A549 treated with dexamethasone at 1 μM for 4 hours (cell line): ENCODE data around the gene FAM167B. TPM values are rescaled to one million over a fixed set of nuclear protein-coding genes. Genes with fewer than 3 reads are reported as not detected.

Experiments
- total RNA-seq: library from RNA; stranded (reverse); fragments of 200-300 nt; extraction: Qiagen RNA extraction; gene quantifications from 5 replicates; pipeline ENCODE4 v1.2.3, GENCODE V29; 2022

Gene FAM167B
- total RNA-seq, result 0.55 to 0.82 TPM (median 0.63 TPM) in 5 replicates

GRCh38 chr1:32246888-32247273 lies at the start of gene FAM167B:
Gene FAM167B, plus strand, starts transcription at chr1:32247222. Its CDS starts 200 bp downstream, at chr1:32247422.

GRCh38 chr1:32200226-32201010 lies 46.6 kb upstream of the FAM167B start, which contains the start of gene CCDC28B:
Gene CCDC28B, plus strand, starts transcription at chr1:32200595. Its CDS starts 1,341 bp downstream, at chr1:32201936.

GRCh38 chr1:32205401-32206370 lies 41.3 kb upstream of the FAM167B start, which contains the start of gene IQCC:
Gene IQCC, plus strand, starts transcription at chr1:32205671. Its CDS starts 11 bp downstream, at chr1:32205682.

GRCh38 chr1:32208891-32209328 lies 38.1 kb upstream of the FAM167B start, which contains the start of gene DCDC2B:
Gene DCDC2B, plus strand, starts transcription at chr1:32209089. Its CDS starts 5 bp downstream, at chr1:32209094.

GRCh38 chr1:32221980-32222755 lies 24.9 kb upstream of the FAM167B start, which contains the start of the genes EIF3I and TMEM234:
Gene EIF3I, plus strand, starts transcription at chr1:32222407. Its CDS starts 35 bp downstream, at chr1:32222442.
Gene TMEM234, minus strand, starts transcription at chr1:32222353. Its CDS starts 31 bp downstream, at chr1:32222322.

GRCh38 chr1:32250893-32251716 lies 4.1 kb downstream of the FAM167B start, which contains the start of gene LCK:
Gene LCK, plus strand, starts transcription at chr1:32251265. Its CDS starts 23,065 bp downstream, at chr1:32274330.

GRCh38 chr1:32291708-32292538 lies 44.9 kb downstream of the FAM167B start, which contains the start of gene HDAC1:
Gene HDAC1, plus strand, starts transcription at chr1:32292083. Its CDS starts 87 bp downstream, at chr1:32292170.

Other genes with a start within 250 kb of the FAM167B start
- gene KHDRBS1, start 233.4 kb upstream of the FAM167B start, total RNA-seq, result 124 to 145 TPM (median 138 TPM) in 5 replicates
- gene TMEM39B, start 174.3 kb upstream of the FAM167B start, total RNA-seq, result 7.1 to 11.9 TPM (median 10.7 TPM) in 5 replicates
- 15.9 to 19.6 TPM (median 17.8 TPM) in 5 replicates for gene KPNA6, start 139.2 kb upstream of the FAM167B start, total RNA-seq
- 27.1 to 31.1 TPM (median 30.4 TPM) in 5 replicates for gene TXLNA, start 67.5 kb upstream of the FAM167B start, total RNA-seq
- gene CCDC28B, start 46.6 kb upstream of the FAM167B start, total RNA-seq, result 0.71 to 1.5 TPM (median 1.3 TPM) in 5 replicates
- 1.5 to 2.5 TPM (median 1.9 TPM) in 5 replicates for gene IQCC, start 41.6 kb upstream of the FAM167B start, total RNA-seq
- gene DCDC2B, start 38.1 kb upstream of the FAM167B start, total RNA-seq, result not detected in 5 replicates
- 7.3 to 9.2 TPM (median 8.5 TPM) in 5 replicates for gene TMEM234, start 24.9 kb upstream of the FAM167B start, total RNA-seq
- gene EIF3I, start 24.8 kb upstream of the FAM167B start, total RNA-seq, result 265 to 288 TPM (median 276 TPM) in 5 replicates
- gene LCK, start 4.0 kb downstream of the FAM167B start, total RNA-seq, result 0.07 to 0.11 TPM (median 0.09 TPM) in 3 of 5 replicates, not detected in the others
- 47.9 to 53.4 TPM (median 52.1 TPM) in 5 replicates for gene HDAC1, start 44.9 kb downstream of the FAM167B start, total RNA-seq
- 55.1 to 67.3 TPM (median 65.9 TPM) in 5 replicates for gene MARCKSL1, start 89.0 kb downstream of the FAM167B start, total RNA-seq
- gene FAM229A, start 115.3 kb downstream of the FAM167B start, total RNA-seq, result 1.2 to 3.3 TPM (median 2.6 TPM) in 5 replicates
- 0.13 to 0.18 TPM (median 0.15 TPM) in 3 of 5 replicates, not detected in the others for gene TSSK3, start 115.3 kb downstream of the FAM167B start, total RNA-seq
- 17.4 to 21.5 TPM (median 20.1 TPM) in 5 replicates for gene BSDC1, start 147.2 kb downstream of the FAM167B start, total RNA-seq
- not detected in 5 replicates for gene ZBTB8B, start 217.8 kb downstream of the FAM167B start, total RNA-seq